Activated CD4-positive, alpha-beta memory T cell treated with anti-CD3 and anti-CD28 coated beads, Interleukin-2, amount 10 ng/mL, durations not matched to agents 7 days and 5 days (primary cell): ENCODE results near the gene PRELP. TPM values are rescaled to one million over a fixed set of nuclear protein-coding genes. Genes with fewer than 3 reads are reported as not detected.
A peak's percentile ranks its signal among the peaks of the same experiment; 100 is the strongest.

Experiments used
- CTCF ChIA-PET: fragments of 350-600 bp; sonication (Branson Sonifier 250); formaldehyde crosslinking; loops from one replicate; lab custom pipeline; 2021; ENCODE audit warnings: antibody characterized with exemption, inconsistent platforms; lab: Charles Lee
- POLR2A ChIA-PET: fragments of 350-600 bp; sonication (Branson Sonifier 250); formaldehyde crosslinking; loops from one replicate; lab custom pipeline; 2021; ENCODE audit warnings: antibody characterized with exemption; lab: Charles Lee
- DNase-seq: peaks from one replicate; pipeline ENCODE4 v3.0.0-alpha.2; 2020
- H3K27ac Mint-ChIP-seq: one replicate; pipeline ENCODE4 v1.8.0; 2021; ENCODE audit warnings: mild to moderate bottlenecking, mixed read lengths
- H3K27me3 Mint-ChIP-seq: one replicate; pipeline ENCODE4 v1.8.0; 2021; ENCODE audit warnings: mixed read lengths
- H3K36me3 Mint-ChIP-seq: one replicate; pipeline ENCODE4 v1.8.0; 2021; ENCODE audit warnings: low read depth, mixed read lengths
- H3K4me1 Mint-ChIP-seq: one replicate; pipeline ENCODE4 v1.8.0; 2021; ENCODE audit warnings: mixed read lengths
- H3K4me3 Mint-ChIP-seq: one replicate; pipeline ENCODE4 v1.8.0; 2021; ENCODE audit warnings: mild to moderate bottlenecking, mixed read lengths
- H3K9me3 Mint-ChIP-seq: one replicate; pipeline ENCODE4 v1.8.0; 2021; ENCODE audit warnings: mixed read lengths
- total RNA-seq, 2 experiments: library from RNA; stranded (reverse); gene quantifications; one replicate each; pipeline ENCODE4 v1.2.3, GENCODE V29; 2021

Gene PRELP
- total RNA-seq, 2 experiments from 2014 or later: not detected

DNA sequence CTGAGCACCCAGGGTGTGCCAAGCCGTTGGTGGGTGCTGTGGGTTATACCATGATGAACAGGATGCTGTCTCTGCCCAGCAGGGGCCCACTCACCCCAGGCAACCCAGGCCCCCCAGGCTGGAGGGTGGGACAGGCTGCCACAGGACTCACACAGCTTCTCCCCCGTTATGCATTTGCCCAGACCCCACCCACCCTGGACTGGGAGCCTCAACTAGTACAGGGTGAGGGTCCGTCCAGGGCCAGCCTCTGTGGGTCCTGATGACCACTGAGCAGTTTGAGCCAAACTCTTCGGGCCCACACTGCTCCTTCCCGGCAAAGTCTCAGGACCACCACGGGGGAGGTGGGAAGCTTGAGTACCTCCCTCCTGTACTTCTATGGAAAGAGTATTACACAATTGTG is 3.8 kb upstream of the PRELP start:
- Mint-ChIP-seq H3K36me3 (no peaks in the 10 kb centered on the region), H3K9me3 (no peaks in the 10 kb centered on the region), H3K4me3 (no peak overlapping the region), H3K27me3 (peaks cover 46% of the 10 kb centered on the region), H3K4me1 (no peaks in the 10 kb centered on the region), H3K27ac (no peak overlapping the region)
- DNase-seq: no peak
- CTCF ChIA-PET: interaction anchor here (0.7 kb wide), 1 partner anchor 204 kb away, joined by 3 read pairs; no protein-coding TSS in a partner anchor
- POLR2A ChIA-PET: no interaction called here

DNA sequence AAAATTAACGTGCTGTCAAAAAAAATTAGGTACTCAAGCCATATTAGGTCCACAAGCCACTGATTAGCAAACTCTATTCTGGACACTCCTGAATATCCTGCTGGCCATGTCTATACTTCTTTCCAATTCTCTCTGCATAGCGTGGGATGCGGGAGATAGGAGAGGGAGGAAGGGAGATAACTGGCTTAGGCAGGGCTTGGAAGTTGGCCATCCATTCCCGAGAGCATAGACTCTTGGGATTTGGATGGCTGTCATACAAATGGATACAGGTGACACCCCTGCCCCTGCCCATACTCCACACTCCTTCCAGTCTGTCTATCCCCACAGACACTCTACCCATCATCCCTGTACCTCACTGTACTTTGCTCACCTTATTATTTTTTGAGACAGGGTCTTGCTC is 2.3 kb upstream of the PRELP start:
- Mint-ChIP-seq H3K27me3 (peaks cover 52% of the 10 kb centered on the region), H3K36me3 (no peaks in the 10 kb centered on the region), H3K4me3 (no peak overlapping the region), H3K27ac (no peak overlapping the region), H3K4me1 (peaks cover 5% of the 10 kb centered on the region), H3K9me3 (no peaks in the 10 kb centered on the region)
- CTCF ChIA-PET: interaction anchor here (1.0 kb wide), 1 partner anchor 14 kb away, joined by 3 read pairs; no protein-coding TSS in a partner anchor
- POLR2A ChIA-PET: no interaction called here
- no peak for DNase-seq

GRCh38 chr1:203473781-203474305 is 1.8 kb upstream of the PRELP start:
- ChIA-PET CTCF (interaction anchor here (1.0 kb wide), 1 partner anchor 13 kb away, joined by 3 read pairs; no protein-coding TSS in a partner anchor), POLR2A (no interaction called here)
- Mint-ChIP-seq H3K27ac (no peak overlapping the region), H3K27me3 (peaks cover 53% of the 10 kb centered on the region), H3K4me1 (peaks cover 5% of the 10 kb centered on the region), H3K36me3 (no peaks in the 10 kb centered on the region), H3K4me3 (no peak overlapping the region), H3K9me3 (no peaks in the 10 kb centered on the region)
- DNase-seq: no peak

DNA sequence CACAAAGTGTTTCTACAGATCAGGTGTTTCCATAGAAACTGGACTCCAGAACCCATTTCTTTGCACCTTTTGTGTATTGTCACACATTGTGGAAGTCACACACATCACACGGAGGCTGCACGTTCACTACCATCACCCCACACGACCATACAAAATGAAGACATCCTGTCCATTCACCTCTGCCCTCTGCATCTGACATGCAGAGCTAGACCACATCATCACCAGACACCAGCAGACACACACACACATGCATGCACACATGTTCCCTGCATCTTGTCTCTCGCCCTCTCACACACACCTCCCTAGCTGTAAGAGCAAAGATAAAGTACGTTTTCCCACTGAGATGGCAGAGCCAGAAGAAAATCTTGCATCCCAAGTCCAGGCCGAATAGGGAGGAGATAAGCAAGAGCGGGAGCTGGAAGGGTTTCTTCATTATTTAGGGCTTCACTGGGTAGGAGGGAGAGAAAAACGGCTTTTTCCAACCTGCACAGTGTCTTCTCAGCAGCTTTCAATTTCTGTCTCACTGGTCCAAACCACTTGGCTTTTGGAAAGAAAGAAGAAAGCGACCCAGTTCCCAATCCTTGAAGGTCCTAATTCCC is 709 bp downstream of the PRELP start:
- H3K27me3 Mint-ChIP-seq: peaks cover 47% of the 10 kb centered on the region
- CTCF ChIA-PET: interaction anchor here (0.6 to 4.7 kb wide), 3 partner anchors 10 to 1317 kb away, joined by 3 to 24 read pairs (median 4); no protein-coding TSS in a partner anchor
- no peaks in the 10 kb centered on the region for H3K9me3 Mint-ChIP-seq
- H3K4me3 Mint-ChIP-seq: no peak overlapping the region
- H3K36me3 Mint-ChIP-seq: no peaks in the 10 kb centered on the region
- POLR2A ChIA-PET: no interaction called here
- H3K4me1 Mint-ChIP-seq: peaks cover 16% of the 10 kb centered on the region
- DNase-seq: no peak
- no peak overlapping the region for H3K27ac Mint-ChIP-seq

- peaks cover 20% of the 10 kb centered on the region for H3K4me1 Mint-ChIP-seq
- ChIA-PET CTCF (interaction anchor here (0.9 to 4.7 kb wide), 3 partner anchors 11 to 211 kb away, joined by 3 to 24 read pairs (median 8); no protein-coding TSS in a partner anchor), POLR2A (no interaction called here)
- no peaks in the 10 kb centered on the region for H3K36me3 Mint-ChIP-seq
- H3K4me3 Mint-ChIP-seq: no peak overlapping the region
- H3K27ac Mint-ChIP-seq: no peak overlapping the region
- DNase-seq: no peak
- no peaks in the 10 kb centered on the region for H3K9me3 Mint-ChIP-seq
- H3K27me3 Mint-ChIP-seq: peaks cover 42% of the 10 kb centered on the region
Observed at GRCh38 chr1:203477748-203478147, 2.1 kb downstream of the PRELP start.

DNA sequence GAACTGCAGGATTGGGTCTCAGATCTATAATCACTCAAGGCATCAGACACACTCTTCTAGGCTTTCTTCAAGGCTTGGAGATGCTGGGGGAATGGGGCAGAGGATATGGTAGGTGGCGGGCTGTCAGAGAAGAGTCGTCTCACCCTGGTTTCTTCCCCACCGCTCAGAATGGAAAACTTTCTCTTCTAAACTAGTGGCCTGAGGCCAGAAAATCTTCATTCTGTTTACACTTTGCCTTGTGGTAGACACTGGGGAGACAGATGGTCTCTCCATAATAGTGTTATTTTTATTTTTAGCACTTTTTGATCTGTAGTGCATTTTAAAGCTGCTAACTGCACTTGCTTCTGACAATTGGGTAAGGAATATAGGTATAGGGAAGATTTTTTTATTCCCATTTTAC is 2.6 kb downstream of the PRELP start:
- Mint-ChIP-seq H3K27me3 (peaks cover 41% of the 10 kb centered on the region), H3K36me3 (no peaks in the 10 kb centered on the region), H3K9me3 (no peaks in the 10 kb centered on the region), H3K4me3 (no peak overlapping the region), H3K4me1 (peaks cover 20% of the 10 kb centered on the region), H3K27ac (no peak overlapping the region)
- POLR2A ChIA-PET: no interaction called here
- CTCF ChIA-PET: interaction anchor here (2.7 to 4.7 kb wide), 2 partner anchors 10 to 211 kb away, joined by 8 to 24 read pairs; no protein-coding TSS in a partner anchor
- DNase-seq: no peak

DNA sequence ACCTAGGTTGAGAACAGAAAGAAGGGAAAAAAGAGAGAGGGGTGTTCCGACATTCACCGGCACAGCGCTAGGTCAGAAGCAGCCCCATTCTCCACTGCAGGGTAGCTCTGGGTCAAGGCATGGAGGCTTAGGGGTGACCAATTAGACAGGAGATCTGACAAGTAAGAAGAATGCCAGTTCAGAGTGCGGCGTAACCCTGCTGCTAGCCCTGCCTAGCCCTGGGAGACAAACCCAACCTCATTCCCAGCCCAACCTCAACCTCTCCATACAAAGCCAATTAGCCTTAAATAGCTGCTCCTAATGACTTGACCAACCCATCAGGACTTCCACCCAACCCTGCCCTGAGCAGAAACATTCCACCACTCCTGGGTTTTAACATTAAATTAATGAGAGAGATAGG is 3.4 kb downstream of the PRELP start:
- no peaks in the 10 kb centered on the region for H3K36me3 Mint-ChIP-seq
- no peak overlapping the region for H3K4me3 Mint-ChIP-seq
- peaks cover 34% of the 10 kb centered on the region for H3K27me3 Mint-ChIP-seq
- POLR2A ChIA-PET: no interaction called here
- peaks cover 20% of the 10 kb centered on the region for H3K4me1 Mint-ChIP-seq
- CTCF ChIA-PET: interaction anchor here (0.6 to 4.7 kb wide), 4 partner anchors 9 to 212 kb away, joined by 4 to 24 read pairs (median 10); no protein-coding TSS in a partner anchor
- H3K27ac Mint-ChIP-seq: no peak overlapping the region
- H3K9me3 Mint-ChIP-seq: no peaks in the 10 kb centered on the region
- DNase-seq: no peak

- Mint-ChIP-seq H3K9me3 (no peaks in the 10 kb centered on the region), H3K27me3 (peaks cover 31% of the 10 kb centered on the region), H3K36me3 (no peaks in the 10 kb centered on the region), H3K4me1 (peaks cover 20% of the 10 kb centered on the region), H3K27ac (no peak overlapping the region), H3K4me3 (no peak overlapping the region)
- DNase-seq: no peak
- POLR2A ChIA-PET: no interaction called here
- CTCF ChIA-PET: interaction anchor here (0.6 to 2.7 kb wide), 5 partner anchors 9 to 212 kb away, joined by 4 to 12 read pairs (median 5); no protein-coding TSS in a partner anchor
Observed at GRCh38 chr1:203479646-203480045, 4.0 kb downstream of the PRELP start.

DNA sequence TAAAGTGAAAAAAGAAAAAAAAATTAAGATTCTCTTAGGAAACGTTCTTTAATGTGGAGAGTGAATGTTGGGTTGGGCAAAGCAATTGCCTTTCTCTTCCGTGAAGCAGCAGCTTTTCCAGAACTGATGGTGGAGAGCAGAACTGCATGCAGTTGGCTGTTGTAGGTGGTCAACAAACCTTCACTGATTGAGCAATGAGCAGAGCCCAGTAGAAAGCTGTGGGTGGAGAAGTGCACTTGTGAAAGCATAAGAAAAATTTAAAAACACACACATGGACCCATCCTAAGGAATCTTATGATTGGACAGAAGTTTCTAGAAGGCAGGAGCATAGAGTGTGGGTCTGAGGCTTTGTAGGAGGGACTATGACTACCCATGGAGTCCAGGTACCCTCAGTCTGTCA is 4.5 kb downstream of the PRELP start:
- H3K36me3 Mint-ChIP-seq: no peaks in the 10 kb centered on the region
- CTCF ChIA-PET: interaction anchor here (0.9 to 2.7 kb wide), 6 partner anchors 9 to 649 kb away, joined by 3 to 12 read pairs (median 4); partner anchors contain the start of gene OPTC
- H3K27me3 Mint-ChIP-seq: peaks cover 29% of the 10 kb centered on the region
- H3K9me3 Mint-ChIP-seq: no peaks in the 10 kb centered on the region
- POLR2A ChIA-PET: no interaction called here
- H3K4me3 Mint-ChIP-seq: no peak overlapping the region
- peaks cover 20% of the 10 kb centered on the region for H3K4me1 Mint-ChIP-seq
- H3K27ac Mint-ChIP-seq: no peak overlapping the region
- no peak for DNase-seq

- no peaks in the 10 kb centered on the region for H3K36me3 Mint-ChIP-seq
- ChIA-PET CTCF (interaction anchor here (0.9 to 2.7 kb wide), 8 partner anchors 8 to 648 kb away, joined by 3 to 12 read pairs (median 4); partner anchors contain the start of gene OPTC), POLR2A (no interaction called here)
- DNase-seq: peak; percentile 58
- peaks cover 26% of the 10 kb centered on the region for H3K27me3 Mint-ChIP-seq
- H3K27ac Mint-ChIP-seq: no peak overlapping the region
- H3K9me3 Mint-ChIP-seq: no peaks in the 10 kb centered on the region
- H3K4me3 Mint-ChIP-seq: no peak overlapping the region
- peaks cover 20% of the 10 kb centered on the region for H3K4me1 Mint-ChIP-seq
Observed at GRCh38 chr1:203480525-203481084, 5.0 kb downstream of the PRELP start.

DNA sequence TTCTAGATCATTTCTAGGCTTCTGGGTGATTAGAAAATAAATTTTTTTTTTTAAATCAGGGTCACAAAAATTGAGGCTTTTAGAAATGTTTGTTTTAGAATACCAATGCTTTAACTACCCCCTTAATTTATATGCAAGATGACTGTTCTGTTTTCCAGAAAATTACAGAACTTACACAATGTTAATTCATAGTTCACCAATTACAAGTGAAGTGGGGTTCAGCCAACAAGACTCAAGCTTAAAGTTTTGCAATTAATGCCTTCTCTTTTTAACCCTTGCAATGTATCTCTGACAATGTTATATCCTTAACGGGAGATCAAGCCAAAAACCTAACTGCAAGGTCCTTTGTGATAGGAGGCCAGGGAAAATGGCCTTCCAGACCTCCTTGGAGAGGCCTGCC is 5.6 kb downstream of the PRELP start:
- ChIA-PET POLR2A (no interaction called here), CTCF (interaction anchor here (1.2 to 2.5 kb wide), 5 partner anchors 138 to 648 kb away, joined by 3 to 12 read pairs (median 5); no protein-coding TSS in a partner anchor)
- Mint-ChIP-seq H3K4me1 (peaks cover 20% of the 10 kb centered on the region), H3K27ac (no peak overlapping the region), H3K27me3 (peaks cover 21% of the 10 kb centered on the region), H3K4me3 (no peak overlapping the region), H3K36me3 (no peaks in the 10 kb centered on the region), H3K9me3 (no peaks in the 10 kb centered on the region)
- no peak for DNase-seq

DNA sequence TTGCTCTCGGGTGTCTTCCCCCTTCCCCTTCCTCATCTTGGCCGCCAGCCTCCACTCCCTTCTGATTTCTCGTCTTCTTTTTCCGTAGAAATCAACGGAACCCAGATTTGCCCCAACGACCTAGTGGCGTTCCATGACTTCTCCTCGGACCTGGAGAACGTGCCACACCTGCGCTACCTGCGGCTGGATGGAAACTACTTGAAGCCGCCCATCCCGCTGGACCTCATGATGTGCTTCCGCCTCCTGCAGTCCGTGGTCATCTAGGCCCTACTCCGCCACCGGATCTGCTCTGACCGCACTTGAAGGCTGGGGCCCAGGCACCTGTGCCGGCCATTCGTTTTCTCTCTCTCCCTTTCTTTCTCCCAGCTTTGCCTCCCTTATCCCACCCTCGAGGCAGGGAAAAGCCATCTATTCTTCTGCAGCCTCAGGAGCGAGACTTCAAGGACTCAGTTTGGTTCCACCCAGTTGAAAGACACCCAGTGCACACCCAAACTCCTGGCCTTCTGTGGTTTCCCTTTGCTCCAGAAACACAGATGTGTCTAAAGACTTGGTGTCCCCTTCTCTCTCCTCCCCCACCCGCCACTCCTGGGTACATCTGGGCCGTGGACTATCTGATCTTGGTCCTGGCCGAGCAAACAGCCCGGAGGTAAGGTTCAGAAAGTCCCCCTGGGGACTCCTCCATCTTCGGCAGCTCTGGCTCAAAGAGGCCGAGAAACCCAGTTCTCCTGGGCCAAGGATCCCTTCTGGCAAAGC is 11.2 kb downstream of the PRELP start:
- no peak for DNase-seq
- CTCF ChIA-PET: interaction anchor here (0.6 to 9.4 kb wide), 7 partner anchors 13 to 219 kb away, joined by 3 to 149 read pairs (median 6); no protein-coding TSS in a partner anchor
- Mint-ChIP-seq H3K27me3 (peaks cover 9% of the 10 kb centered on the region), H3K36me3 (no peaks in the 10 kb centered on the region), H3K9me3 (no peaks in the 10 kb centered on the region), H3K27ac (peak overlapping the region; percentile 46), H3K4me3 (peak overlapping the region; percentile 57), H3K4me1 (peaks cover 9% of the 10 kb centered on the region)
- POLR2A ChIA-PET: interaction anchor here (1.6 to 2.0 kb wide), 2 partner anchors 214 to 220 kb away, joined by 6 to 8 read pairs; no protein-coding TSS in a partner anchor
